ENCODE data around the gene EGFL7. TPM values are rescaled to one million over a fixed set of nuclear protein-coding genes. Genes with fewer than 3 reads are reported as not detected.

EGFL7 gene
- total RNA-seq, 1 experiment from 2014 or later: 38.0 TPM

GRCh38 chr9:136658849-136659535 is 3.7 kb upstream of the EGFL7 start:
- H3K79me1 ChIP-seq (ENCODE audit: insufficient read depth, low read depth, low read length, poor library complexity, severe bottlenecking): no peaks in the 10 kb centered on the region
- no peak overlapping the region for H4K8ac ChIP-seq (replicated peaks; ENCODE audit: insufficient read length, low read depth, low read length)
- no peaks in the 10 kb centered on the region for H3K79me2 ChIP-seq (ENCODE audit: insufficient read depth, low read length)
- H4K5ac ChIP-seq (ENCODE audit: insufficient read length, low read depth, low read length): no peak overlapping the region
- no peaks in the 10 kb centered on the region for H3K9me3 ChIP-seq (ENCODE audit: control insufficient read depth, low read depth, low read length)
- H2AFZ ChIP-seq (ENCODE audit: low read length): no peak overlapping the region
- no peak overlapping the region for H3T11ph ChIP-seq (ENCODE audit: low read length)
- H3K23ac ChIP-seq (ENCODE audit: insufficient read length, low read depth, low read length): no peak overlapping the region
- no peak overlapping the region for H3K4ac ChIP-seq (ENCODE audit: low read depth, low read length)
- H3K27me3 Mint-ChIP-seq (ENCODE audit: low read depth): 0 out of 2 replicates have a peak, but pooled peaks cover 3% of the 10 kb centered on the region
- no peaks in the 10 kb centered on the region for H4K20me1 ChIP-seq (ENCODE audit: control insufficient read depth, insufficient read depth, insufficient read length)
- DNase-seq: no peak
- no peaks in the 10 kb centered on the region for H3K9me3 Mint-ChIP-seq
- no peaks in the 10 kb centered on the region for H3K23me2 ChIP-seq (ENCODE audit: insufficient read length, low read depth, low read length, poor library complexity, severe bottlenecking)
- no peak overlapping the region; the same call in 1 of the 2 replicates for H3K14ac ChIP-seq (ENCODE audit: insufficient read depth, low read length)
- H2BK15ac ChIP-seq (ENCODE audit: low read depth, low read length): no peak overlapping the region
- H3K27ac ChIP-seq (ENCODE audit: insufficient read length, low read depth, low read length): no peak overlapping the region
- no peak overlapping the region for H2BK120ac ChIP-seq (ENCODE audit: low read depth, low read length, poor library complexity, severe bottlenecking)
- H3K56ac ChIP-seq (ENCODE audit: insufficient read length, low read depth, low read length): no peak overlapping the region
- H3K4me2 ChIP-seq (ENCODE audit: insufficient read depth, insufficient read length, low read length): no peak overlapping the region
- no peak overlapping the region for H3K27ac Mint-ChIP-seq
- H3K36me3 Mint-ChIP-seq (ENCODE audit: insufficient read depth in 1 of 3, low read depth in 3 of 3): no peaks in the 10 kb centered on the region
- no peak overlapping the region for H2BK12ac ChIP-seq (ENCODE audit: insufficient read length, low read depth, low read length)
- no peak overlapping the region for H2AK5ac ChIP-seq (ENCODE audit: insufficient read length, low read length)
- no peak overlapping the region for H3K4me3 Mint-ChIP-seq
- H3K18ac ChIP-seq (ENCODE audit: insufficient read length, low read depth, low read length): no peak overlapping the region
- H3K4me1 Mint-ChIP-seq: peaks cover 0 to 2% of the 10 kb centered on the region in 2 experiments; a peak in 1 of 4 replicates
- no CpG with 5 or more reads among the region's 37 CpGs for WGBS (ENCODE audit: extremely low coverage, insufficient read length, low lambda C conversion rate)
- no peak for TF ChIP-seq CTCF (conservative IDR thresholded peaks at IDR 0.05)
- H3K4me1 ChIP-seq (ENCODE audit: insufficient read depth, low read length): no peaks in the 10 kb centered on the region
- no peak overlapping the region for H4K91ac ChIP-seq (ENCODE audit: insufficient read length, low read depth, low read length)
- no peak overlapping the region for H2BK5ac ChIP-seq (ENCODE audit: insufficient read length, low read length)
- no peak overlapping the region for H2BK20ac ChIP-seq (ENCODE audit: low read depth, low read length, poor library complexity, severe bottlenecking)
- no peaks in the 10 kb centered on the region for H3K27me3 ChIP-seq (ENCODE audit: insufficient read depth, low read length)
- H3K9ac ChIP-seq (ENCODE audit: extremely low read depth, insufficient read length, low read length): no peak overlapping the region

Data from H9 (cell line).